OCI-LY3 (cell line): ENCODE results near the gene IFNAR1.
"Not testable (repeated sequence)": the region's sequence is repeated elsewhere in the genome, so short reads cannot be mapped to it uniquely, and the experiment has no call there.

Experiments used
- H2AFZ ChIP-seq: fragments of 200-600, 300-600 bp; shearing (Covaris generic); 2 replicates; pipeline ENCODE4 v1.6.0; 2014; ENCODE audit warnings: antibody characterized with exemption, low read depth, low read length
- H3K27ac ChIP-seq: fragments of 200-600, 300-600 bp; sonication (generic); 2 replicates; pipeline ENCODE4 v1.5.1; 2014; ENCODE audit warnings: mild to moderate bottlenecking, low read length, moderate library complexity, mixed read lengths
- H3K27me3 ChIP-seq: fragments of 200-600, 300-600 bp; sonication (generic); 2 replicates; pipeline ENCODE4 v1.6.1; 2014; ENCODE audit warnings: low read depth, low read length, mixed read lengths
- H3K36me3 ChIP-seq: fragments of 200-600, 300-600 bp; sonication (generic); replicated peaks from 2 replicates; pipeline ENCODE3; 2014; ENCODE audit warnings: low read depth, low read length, mixed read lengths
- H3K4me1 ChIP-seq: fragments of 300-600, 200-600 bp; sonication (generic); 2 replicates; pipeline ENCODE4 v1.6.1; 2014; ENCODE audit warnings: low read length, mixed read lengths
- H3K4me2 ChIP-seq: fragments of 200-600, 300-600 bp; sonication (generic); 2 replicates; pipeline ENCODE4 v1.6.1; 2014; ENCODE audit warnings: low read length, mixed read lengths
- H3K4me3 ChIP-seq: fragments of 300-600, 200-600 bp; sonication (generic); 2 replicates; pipeline ENCODE4 v1.5.1; 2014; ENCODE audit warnings: antibody characterized with exemption, mild to moderate bottlenecking, low read length, moderate library complexity
- H3K79me2 ChIP-seq: fragments of 300-600, 200-600 bp; shearing (Covaris generic); 2 replicates; pipeline ENCODE4 v1.6.1; 2014; ENCODE audit warnings: mild to moderate bottlenecking, low read length, mixed read lengths
- H3K9ac ChIP-seq: fragments of 300-600, 200-600 bp; shearing (Covaris generic); 2 replicates; pipeline ENCODE4 v1.6.0; 2014; ENCODE audit warnings: mild to moderate bottlenecking, low read length, moderate library complexity
- H3K9me3 ChIP-seq: fragments of 200-600, 300-600 bp; shearing (Covaris generic); 2 replicates; pipeline ENCODE4 v1.6.1; 2014; ENCODE audit warnings: low read length, mixed read lengths; ENCODE audit not compliant: insufficient read depth
- H4K20me1 ChIP-seq: fragments of 200-600, 300-600 bp; sonication (generic); 2 replicates; pipeline ENCODE4 v1.6.1; 2016; ENCODE audit warnings: low read length, mixed read lengths; ENCODE audit not compliant: insufficient read depth
- EZH2phosphoT487 ChIP-seq: fragments of 200-600 bp; shearing (Covaris generic); IDR thresholded peaks from 2 replicates; pipeline ENCODE4 v1.6.1; 2018; ENCODE audit warnings: antibody characterized with exemption, mixed run types, low read depth
- TF ChIP-seq, protein P1 (sequence below): fragments of 200-600, 300-600 bp; sonication (generic); IDR thresholded peaks from 2 replicates; pipeline ENCODE4 v1.5.1; 2014; ENCODE audit warnings: antibody characterized with exemption, low read length, low read depth

IFNAR1 gene

GRCh38 chr21:33317145-33317544 is 7.6 kb upstream of the IFNAR1 start:
- Histone ChIP-seq H3K27ac (no peak overlapping the region), H3K36me3 (no peaks in the 10 kb centered on the region), H3K4me1 (no peaks in the 10 kb centered on the region), H2AFZ (no peak overlapping the region), H4K20me1 (no peaks in the 10 kb centered on the region), H3K27me3 (0 out of 2 replicates have a peak, but pooled peaks cover 4% of the 10 kb centered on the region), H3K9me3 (no peaks in the 10 kb centered on the region), H3K79me2 (no peaks in the 10 kb centered on the region), H3K9ac (no peak overlapping the region), H3K4me3 (no peak overlapping the region), H3K4me2 (no peak overlapping the region)
- TF ChIP-seq, protein P1, sequence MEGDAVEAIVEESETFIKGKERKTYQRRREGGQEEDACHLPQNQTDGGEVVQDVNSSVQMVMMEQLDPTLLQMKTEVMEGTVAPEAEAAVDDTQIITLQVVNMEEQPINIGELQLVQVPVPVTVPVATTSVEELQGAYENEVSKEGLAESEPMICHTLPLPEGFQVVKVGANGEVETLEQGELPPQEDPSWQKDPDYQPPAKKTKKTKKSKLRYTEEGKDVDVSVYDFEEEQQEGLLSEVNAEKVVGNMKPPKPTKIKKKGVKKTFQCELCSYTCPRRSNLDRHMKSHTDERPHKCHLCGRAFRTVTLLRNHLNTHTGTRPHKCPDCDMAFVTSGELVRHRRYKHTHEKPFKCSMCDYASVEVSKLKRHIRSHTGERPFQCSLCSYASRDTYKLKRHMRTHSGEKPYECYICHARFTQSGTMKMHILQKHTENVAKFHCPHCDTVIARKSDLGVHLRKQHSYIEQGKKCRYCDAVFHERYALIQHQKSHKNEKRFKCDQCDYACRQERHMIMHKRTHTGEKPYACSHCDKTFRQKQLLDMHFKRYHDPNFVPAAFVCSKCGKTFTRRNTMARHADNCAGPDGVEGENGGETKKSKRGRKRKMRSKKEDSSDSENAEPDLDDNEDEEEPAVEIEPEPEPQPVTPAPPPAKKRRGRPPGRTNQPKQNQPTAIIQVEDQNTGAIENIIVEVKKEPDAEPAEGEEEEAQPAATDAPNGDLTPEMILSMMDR, result no peak
- TF ChIP-seq EZH2phosphoT487, result no peak

DNA sequence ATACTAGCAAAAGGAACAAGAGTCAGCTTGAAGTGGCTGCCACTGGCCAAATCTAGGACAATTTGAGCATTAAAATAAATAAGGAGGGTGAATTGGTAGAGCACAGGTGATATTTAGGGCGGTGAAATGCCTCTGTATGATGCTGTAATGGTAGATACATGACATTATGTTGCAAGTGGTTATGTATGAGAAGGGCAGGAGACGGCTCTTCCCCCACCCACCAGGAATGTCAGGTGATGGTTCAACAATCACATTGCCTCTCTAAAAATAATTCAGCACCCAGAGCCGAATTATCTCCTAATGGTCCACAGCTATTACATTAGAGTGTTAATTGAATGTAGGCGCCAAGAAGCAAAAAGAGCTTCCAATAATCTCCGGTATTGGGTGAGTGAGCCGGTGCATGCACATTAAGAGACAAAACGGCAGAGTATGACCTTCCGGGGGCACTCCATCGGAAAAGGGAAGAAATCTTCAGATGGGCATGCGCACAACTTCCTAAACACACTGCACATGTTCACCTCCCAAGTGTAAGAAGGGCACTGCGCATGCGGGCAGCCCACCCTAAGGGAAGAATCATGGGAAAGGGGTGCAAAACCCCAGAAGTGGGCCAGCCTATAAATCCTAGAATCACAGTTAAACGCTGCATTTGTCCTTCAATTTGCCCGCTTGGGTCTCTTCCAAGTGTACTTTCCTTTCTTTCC is 6.8 kb upstream of the IFNAR1 start:
- H3K9ac ChIP-seq, result no peak overlapping the region
- H3K27me3 ChIP-seq, result 0 out of 2 replicates have a peak, but pooled peaks cover 4% of the 10 kb centered on the region
- no peaks in the 10 kb centered on the region for H4K20me1 ChIP-seq
- H3K79me2 ChIP-seq, result no peaks in the 10 kb centered on the region
- H2AFZ ChIP-seq, result no peak overlapping the region
- H3K9me3 ChIP-seq, result no peaks in the 10 kb centered on the region
- H3K4me3 ChIP-seq, result no peak overlapping the region
- H3K36me3 ChIP-seq, result no peaks in the 10 kb centered on the region
- H3K4me2 ChIP-seq, result no peak overlapping the region
- no peaks in the 10 kb centered on the region for H3K4me1 ChIP-seq
- TF ChIP-seq EZH2phosphoT487, result no peak
- TF ChIP-seq, protein P1, result no peak
- no peak overlapping the region for H3K27ac ChIP-seq

DNA sequence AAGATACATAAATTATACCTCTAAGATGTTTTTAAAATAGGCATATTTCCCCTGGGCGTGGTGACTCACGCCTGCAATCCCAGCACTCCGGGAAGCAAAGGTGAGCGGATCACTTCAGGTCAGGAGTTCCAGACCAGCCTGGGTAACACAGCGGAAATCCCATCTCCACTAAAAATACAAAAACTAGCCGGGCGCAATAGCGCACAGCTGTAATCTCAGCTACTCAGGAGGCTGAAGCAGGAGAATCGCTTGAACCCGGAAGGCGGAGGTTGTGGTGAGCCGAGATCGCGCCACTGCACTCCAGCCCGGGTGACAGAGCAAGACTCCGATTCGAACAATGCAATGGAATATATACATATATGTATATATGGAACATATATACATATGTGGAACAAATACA is 3.8 kb upstream of the IFNAR1 start:
- not testable (repeated sequence) for H3K4me2 ChIP-seq, H3K9me3 ChIP-seq, H3K27me3 ChIP-seq, H2AFZ ChIP-seq, H3K4me1 ChIP-seq, H3K4me3 ChIP-seq, H3K9ac ChIP-seq, H3K27ac ChIP-seq, H4K20me1 ChIP-seq, H3K36me3 ChIP-seq
- peaks cover 11% of the 10 kb centered on the region for H3K79me2 ChIP-seq

DNA sequence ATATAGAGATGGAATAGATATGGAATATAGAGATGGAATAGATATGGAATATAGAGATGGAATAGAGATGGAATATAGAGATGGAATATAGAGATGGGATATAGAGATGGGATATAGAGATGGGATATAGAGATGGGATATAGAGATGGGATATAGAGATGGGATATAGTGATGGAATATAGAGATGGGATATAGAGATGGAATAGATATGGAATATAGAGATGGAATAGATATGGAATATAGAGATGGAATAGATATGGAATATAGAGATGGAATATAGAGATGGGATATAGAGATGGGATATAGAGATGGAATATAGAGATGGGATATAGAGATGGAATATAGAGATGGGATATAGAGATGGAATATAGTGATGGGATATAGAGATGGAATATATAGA is 1.2 kb upstream of the IFNAR1 start:
- not testable (repeated sequence) for H4K20me1 ChIP-seq, H3K9ac ChIP-seq, H3K27ac ChIP-seq, H3K9me3 ChIP-seq, H3K4me1 ChIP-seq, H3K27me3 ChIP-seq, H2AFZ ChIP-seq, H3K36me3 ChIP-seq
- Histone ChIP-seq H3K79me2 (peaks cover 37% of the 10 kb centered on the region), H3K4me2 (peak overlapping the region; percentile 79), H3K4me3 (peak overlapping the region; percentile 91)

- Histone ChIP-seq H3K79me2 (peaks cover 40% of the 10 kb centered on the region), H3K36me3 (no peaks in the 10 kb centered on the region), H3K4me3 (peak overlapping the region; percentile 91), H4K20me1 (no peaks in the 10 kb centered on the region; the same call in 1 of the 2 replicates), H3K9ac (peak overlapping the region; percentile 86), H3K4me2 (peak overlapping the region; percentile 88), H3K27me3 (no peaks in the 10 kb centered on the region), H3K9me3 (no peaks in the 10 kb centered on the region), H3K4me1 (peaks cover 3% of the 10 kb centered on the region), H3K27ac (peak overlapping the region; percentile 65), H2AFZ (peak overlapping the region; percentile 84; the same call in 1 of the 2 replicates)
- TF ChIP-seq, protein P1, result no peak
- no peak for TF ChIP-seq EZH2phosphoT487
Observed at GRCh38 chr21:33325222-33326067, 675 bp downstream of the IFNAR1 start.
